HG02610 (cell line): ENCODE results near the gene VWA1.

Source experiments
- ATAC-seq: cut with Tn5 transposase; IDR thresholded peaks from one replicate; pipeline ENCODE4 v1.9.1; 2021; ENCODE audit warnings: mild to moderate bottlenecking, moderate library complexity; ENCODE audit not compliant: unreplicated experiment

The VWA1 gene

GRCh38 chr1:1435106-1435903 is at the start of gene VWA1:
VWA1 (plus strand) TSS chr1:1435690; CDS start chr1:1435749, 59 bp downstream.
- ATAC-seq, result no peak

- ATAC-seq, result no peak
Observed at GRCh38 chr1:1385931-1386330, 49.6 kb upstream of the VWA1 start.

- ATAC-seq, result no peak
Observed at GRCh38 chr1:1387098-1388077, 48.1 kb upstream of the VWA1 start.

GRCh38 chr1:1388078-1388472 is 47.4 kb upstream of the VWA1 start:
- no peak for ATAC-seq

- no peak for ATAC-seq
Observed at GRCh38 chr1:1390675-1391074, 44.8 kb upstream of the VWA1 start.

- no peak for ATAC-seq
Observed at GRCh38 chr1:1391225-1391624, 44.3 kb upstream of the VWA1 start.

- no peak for ATAC-seq
Observed at GRCh38 chr1:1393014-1393413, 42.5 kb upstream of the VWA1 start.

GRCh38 chr1:1393428-1393827 is 42.1 kb upstream of the VWA1 start:
- ATAC-seq, result no peak

GRCh38 chr1:1394116-1394515 is 41.4 kb upstream of the VWA1 start:
- no peak for ATAC-seq

- no peak for ATAC-seq
Observed at GRCh38 chr1:1395166-1395565, 40.3 kb upstream of the VWA1 start.

GRCh38 chr1:1397839-1398523 is 37.5 kb upstream of the VWA1 start:
- ATAC-seq, result no peak

GRCh38 chr1:1398677-1399186 is 36.8 kb upstream of the VWA1 start:
- peak; percentile 2 for ATAC-seq

- peak; percentile 95 for ATAC-seq
Observed at GRCh38 chr1:1399187-1399871, 36.2 kb upstream of the VWA1 start, which contains the start of gene CCNL2. CCNL2 (minus strand) TSS chr1:1399335; CDS start chr1:1399306, 29 bp downstream.

- no peak for ATAC-seq
Observed at GRCh38 chr1:1399872-1400575, 35.5 kb upstream of the VWA1 start.

GRCh38 chr1:1400576-1401456 is 34.7 kb upstream of the VWA1 start:
- no peak for ATAC-seq

- no peak for ATAC-seq
Observed at GRCh38 chr1:1401457-1402010, 34.0 kb upstream of the VWA1 start.

- ATAC-seq, result no peak
Observed at GRCh38 chr1:1402072-1402900, 33.2 kb upstream of the VWA1 start.
